HepG2 (cell line): Measurements from ENCODE around the gene CHEK2. TPM values are rescaled to one million over a fixed set of nuclear protein-coding genes. Genes with fewer than 3 reads are reported as not detected.
A peak's percentile ranks its signal among the peaks of the same experiment; 100 is the strongest.

ENCODE experiments used
- DR1 ChIP-seq: sonication (generic); formaldehyde crosslinking; IDR thresholded peaks from 2 replicates; pipeline ENCODE4 v1.8.0; 2021; ENCODE audit warnings: mild to moderate bottlenecking, missing genetic modification reagents, inconsistent platforms
- FOXA1 ChIP-seq, 2 experiments: fragments of 450-650 bp in 1 of 2; sonication (generic) in 1 of 2; formaldehyde crosslinking in 1 of 2; IDR thresholded peaks; 2 replicates each; pipeline versions ENCODE4 v1.4.0 to v1.6.1; 2016 to 2020; ENCODE audit warnings: missing genetic modification reagents in 1 of 2
- GPN1 ChIP-seq: sonication (generic); formaldehyde crosslinking; IDR thresholded peaks from 2 replicates; pipeline ENCODE4 v1.5.1; 2020; ENCODE audit warnings: missing genetic modification reagents, borderline replicate concordance
- MTF1 ChIP-seq: sonication (generic); formaldehyde crosslinking; IDR thresholded peaks from 2 replicates; pipeline ENCODE4 v1.5.0; 2020; ENCODE audit warnings: missing genetic modification reagents
- NFRKB ChIP-seq: fragments of 450-650 bp; IDR thresholded peaks from 2 replicates; pipeline ENCODE4 v1.6.1; 2017
- NR3C1 ChIP-seq: sonication (generic); formaldehyde crosslinking; IDR thresholded peaks from 2 replicates; pipeline ENCODE4 v1.4.0; 2020; ENCODE audit warnings: missing genetic modification reagents
- ONECUT2 ChIP-seq: sonication (generic); formaldehyde crosslinking; IDR thresholded peaks from 2 replicates; pipeline ENCODE4 v1.4.0; 2020; ENCODE audit warnings: missing genetic modification reagents
- PHB2 ChIP-seq: fragments of 450-650 bp; IDR thresholded peaks from 2 replicates; pipeline ENCODE4 v1.6.1; 2018; ENCODE audit not compliant: partially characterized antibody
- RELA ChIP-seq: sonication (generic); formaldehyde crosslinking; IDR thresholded peaks from 2 replicates; pipeline ENCODE4 v1.4.0; 2020; ENCODE audit warnings: missing genetic modification reagents
- SIX4 ChIP-seq: sonication (generic); formaldehyde crosslinking; IDR thresholded peaks from 2 replicates; pipeline ENCODE4 v1.4.0; 2020; ENCODE audit warnings: missing genetic modification reagents
- TAF1 ChIP-seq: sonication (generic); formaldehyde crosslinking; IDR thresholded peaks from 2 replicates; pipeline ENCODE4 v1.4.0; 2020; ENCODE audit warnings: missing genetic modification reagents
- TCF7L2 ChIP-seq: IDR thresholded peaks from 2 replicates; pipeline ENCODE4 v1.6.1; 2011; ENCODE audit warnings: mild to moderate bottlenecking, low read depth, low read length, moderate library complexity
- ZFP62 ChIP-seq: sonication (generic); formaldehyde crosslinking; IDR thresholded peaks from 2 replicates; pipeline ENCODE4 v1.4.0; 2020; ENCODE audit warnings: missing genetic modification reagents
- ZNF180 ChIP-seq: sonication (generic); formaldehyde crosslinking; IDR thresholded peaks from 2 replicates; pipeline ENCODE4 v1.4.0; 2020; ENCODE audit warnings: low read depth, missing genetic modification reagents, borderline replicate concordance
- ZNF225 ChIP-seq: sonication (generic); formaldehyde crosslinking; IDR thresholded peaks from 2 replicates; pipeline ENCODE4 v1.4.0; 2020; ENCODE audit warnings: mild to moderate bottlenecking, missing genetic modification reagents
- ZNF24 ChIP-seq: fragments of 450-650 bp; IDR thresholded peaks from 2 replicates; pipeline ENCODE4 v1.6.1; 2017; ENCODE audit warnings: antibody characterized with exemption, mild to moderate bottlenecking
- ZNF383 ChIP-seq: sonication (generic); formaldehyde crosslinking; IDR thresholded peaks from 2 replicates; pipeline ENCODE4 v1.4.0; 2020; ENCODE audit warnings: missing genetic modification reagents, mild to moderate bottlenecking, borderline replicate concordance
- ZNF530 ChIP-seq: sonication (generic); formaldehyde crosslinking; IDR thresholded peaks from 2 replicates; pipeline ENCODE4 v1.5.0; 2020; ENCODE audit warnings: low read depth, mild to moderate bottlenecking, missing genetic modification reagents
- ZNF605 ChIP-seq: sonication (generic); formaldehyde crosslinking; IDR thresholded peaks from 2 replicates; pipeline ENCODE4 v1.8.0; 2022; ENCODE audit warnings: mild to moderate bottlenecking, missing genetic modification reagents
- polyA plus RNA-seq, 8 experiments: library from polyadenylated mRNA; depleted of rRNA in 3 of 8; stranded (reverse) in 7 of 8; unstranded in 1 of 8; fragments of >200 nt; fragmentation: Illumina TruSeq in 4 of 8; extraction: Trizol in 4 of 8; gene quantifications; 2 replicates each; pipeline versions ENCODE4 v1.2.1 to v1.2.3, GENCODE V29; 2011 to 2016; ENCODE audit warnings: low read depth in 4 of 8, missing spikeins in 1 of 8, mixed read lengths in 1 of 8; ENCODE audit not compliant: insufficient read depth in 1 of 8
- total RNA-seq, 5 experiments: library from RNA; depleted of rRNA; stranded (reverse); fragments of >200 nt; fragmentation: Illumina TruSeq; extraction: Trizol; gene quantifications; 2 replicates each; pipeline ENCODE4 v1.2.3, GENCODE V29; 2016; ENCODE audit warnings: low read depth in 1 of 5
- TF ChIP-seq, protein P1 (sequence below): IDR thresholded peaks from 2 replicates; pipeline ENCODE4 v1.6.1; 2016; ENCODE audit warnings: mild to moderate bottlenecking
- TF ChIP-seq, protein P2 (sequence below): sonication (generic); formaldehyde crosslinking; IDR thresholded peaks from 2 replicates; pipeline ENCODE4 v1.8.1; 2023; ENCODE audit warnings: mild to moderate bottlenecking, missing genetic modification reagents
- TF ChIP-seq, protein P3 (sequence below), 2 experiments: sonication (generic) in 1 of 2; formaldehyde crosslinking in 1 of 2; IDR thresholded peaks; 2 replicates each; pipeline versions ENCODE4 v1.4.0 to v1.6.1; 2018 to 2020; ENCODE audit warnings: missing genetic modification reagents in 2 of 2, borderline replicate concordance in 1 of 2, low read depth in 1 of 2, mild to moderate bottlenecking in 1 of 2, missing biosample characterization in 1 of 2
- TF ChIP-seq, protein P4 (sequence below): sonication (generic); formaldehyde crosslinking; IDR thresholded peaks from 2 replicates; pipeline ENCODE4 v1.5.0; 2020; ENCODE audit warnings: missing genetic modification reagents
- TF ChIP-seq, protein P5 (sequence below): sonication (generic); formaldehyde crosslinking; IDR thresholded peaks from 2 replicates; pipeline ENCODE4 v1.9.0; 2021; ENCODE audit warnings: missing genetic modification reagents, mild to moderate bottlenecking, borderline replicate concordance

Gene CHEK2
- total and polyA plus RNA-seq, 2 of the 13 experiments (the other 11 are each of a cell fraction or from before 2014, with no cell fraction given), result 27.0 to 40.5 TPM

DNA sequence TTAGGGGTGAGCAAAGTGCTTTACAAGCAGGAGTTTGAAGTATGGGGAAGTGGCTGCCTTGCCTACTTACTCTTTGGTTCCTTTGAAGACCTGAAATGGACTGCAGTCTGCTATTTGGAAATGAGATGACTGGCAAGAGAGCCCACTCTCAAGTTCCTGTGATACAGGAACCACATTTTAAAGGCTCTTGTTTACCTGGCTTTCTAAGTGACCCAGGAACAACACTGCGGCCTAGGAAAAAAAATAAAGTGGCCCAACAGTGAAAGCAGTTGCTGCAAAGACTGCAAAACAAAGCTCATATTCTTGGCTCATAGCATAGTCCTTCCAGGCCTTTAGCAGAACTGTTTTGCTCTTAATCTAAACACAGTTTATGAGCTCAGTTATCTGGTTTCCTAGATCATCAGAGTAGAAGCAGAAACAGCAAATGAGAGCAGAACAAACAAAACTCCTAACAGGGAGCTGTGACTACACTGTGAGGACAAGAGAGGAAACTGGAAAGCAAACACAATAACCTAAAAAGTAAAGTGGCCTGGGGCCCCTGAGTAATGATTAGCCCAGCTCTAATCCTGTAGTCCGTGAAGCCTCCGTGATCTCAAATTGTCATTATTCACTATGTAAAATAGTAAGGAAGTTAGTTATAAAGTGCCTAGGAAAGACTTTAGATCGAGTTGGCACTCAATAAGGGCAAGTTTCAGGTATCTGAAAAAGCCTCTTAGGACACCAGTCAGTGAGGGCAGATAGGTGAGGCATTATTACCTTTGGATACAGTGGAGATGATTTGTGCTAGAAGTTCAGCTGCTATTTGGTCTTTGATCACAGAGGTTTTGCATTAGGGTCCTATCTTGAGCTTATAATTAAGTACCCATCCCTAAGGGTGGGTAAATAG lies 42.4 kb upstream of the CHEK2 start (continued):
- TF ChIP-seq ZNF180 (CRISPR knock-in tag), result no peak
- TF ChIP-seq GPN1, result no peak
- TF ChIP-seq DR1 (CRISPR knock-in tag), result no peak
- no peak for TF ChIP-seq ZFP62
- TF ChIP-seq ZNF530 (CRISPR knock-in tag), result no peak
- no peak for TF ChIP-seq FOXA1 (IDR thresholded peaks at IDR 0.05)
- TF ChIP-seq FOXA1 (CRISPR knock-in tag; IDR thresholded peaks at IDR 0.05), result peak; percentile 55
- TF ChIP-seq ONECUT2, result no peak
- no peak for TF ChIP-seq ZNF383 (CRISPR knock-in tag)
- TF ChIP-seq ZNF24, result no peak
- TF ChIP-seq, protein P1, sequence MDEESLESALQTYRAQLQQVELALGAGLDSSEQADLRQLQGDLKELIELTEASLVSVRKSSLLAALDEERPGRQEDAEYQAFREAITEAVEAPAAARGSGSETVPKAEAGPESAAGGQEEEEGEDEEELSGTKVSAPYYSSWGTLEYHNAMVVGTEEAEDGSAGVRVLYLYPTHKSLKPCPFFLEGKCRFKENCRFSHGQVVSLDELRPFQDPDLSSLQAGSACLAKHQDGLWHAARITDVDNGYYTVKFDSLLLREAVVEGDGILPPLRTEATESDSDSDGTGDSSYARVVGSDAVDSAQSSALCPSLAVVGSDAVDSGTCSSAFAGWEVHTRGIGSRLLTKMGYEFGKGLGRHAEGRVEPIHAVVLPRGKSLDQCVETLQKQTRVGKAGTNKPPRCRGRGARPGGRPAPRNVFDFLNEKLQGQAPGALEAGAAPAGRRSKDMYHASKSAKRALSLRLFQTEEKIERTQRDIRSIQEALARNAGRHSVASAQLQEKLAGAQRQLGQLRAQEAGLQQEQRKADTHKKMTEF, result peak; percentile 80
- no peak for TF ChIP-seq TAF1
- TF ChIP-seq TCF7L2, result no peak; the same call in 1 of the 2 replicates
- TF ChIP-seq, protein P2, sequence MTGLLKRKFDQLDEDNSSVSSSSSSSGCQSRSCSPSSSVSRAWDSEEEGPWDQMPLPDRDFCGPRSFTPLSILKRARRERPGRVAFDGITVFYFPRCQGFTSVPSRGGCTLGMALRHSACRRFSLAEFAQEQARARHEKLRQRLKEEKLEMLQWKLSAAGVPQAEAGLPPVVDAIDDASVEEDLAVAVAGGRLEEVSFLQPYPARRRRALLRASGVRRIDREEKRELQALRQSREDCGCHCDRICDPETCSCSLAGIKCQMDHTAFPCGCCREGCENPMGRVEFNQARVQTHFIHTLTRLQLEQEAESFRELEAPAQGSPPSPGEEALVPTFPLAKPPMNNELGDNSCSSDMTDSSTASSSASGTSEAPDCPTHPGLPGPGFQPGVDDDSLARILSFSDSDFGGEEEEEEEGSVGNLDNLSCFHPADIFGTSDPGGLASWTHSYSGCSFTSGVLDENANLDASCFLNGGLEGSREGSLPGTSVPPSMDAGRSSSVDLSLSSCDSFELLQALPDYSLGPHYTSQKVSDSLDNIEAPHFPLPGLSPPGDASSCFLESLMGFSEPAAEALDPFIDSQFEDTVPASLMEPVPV (CRISPR knock-in tag), result no peak
- peak; percentile 50; the same call in 1 of the 2 replicates for TF ChIP-seq ZNF605
- TF ChIP-seq NFRKB, result no peak
- TF ChIP-seq, protein P3, sequence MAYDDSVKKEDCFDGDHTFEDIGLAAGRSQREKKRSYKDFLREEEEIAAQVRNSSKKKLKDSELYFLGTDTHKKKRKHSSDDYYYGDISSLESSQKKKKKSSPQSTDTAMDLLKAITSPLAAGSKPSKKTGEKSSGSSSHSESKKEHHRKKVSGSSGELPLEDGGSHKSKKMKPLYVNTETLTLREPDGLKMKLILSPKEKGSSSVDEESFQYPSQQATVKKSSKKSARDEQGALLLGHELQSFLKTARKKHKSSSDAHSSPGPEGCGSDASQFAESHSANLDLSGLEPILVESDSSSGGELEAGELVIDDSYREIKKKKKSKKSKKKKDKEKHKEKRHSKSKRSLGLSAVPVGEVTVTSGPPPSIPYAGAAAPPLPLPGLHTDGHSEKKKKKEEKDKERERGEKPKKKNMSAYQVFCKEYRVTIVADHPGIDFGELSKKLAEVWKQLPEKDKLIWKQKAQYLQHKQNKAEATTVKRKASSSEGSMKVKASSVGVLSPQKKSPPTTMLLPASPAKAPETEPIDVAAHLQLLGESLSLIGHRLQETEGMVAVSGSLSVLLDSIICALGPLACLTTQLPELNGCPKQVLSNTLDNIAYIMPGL (CRISPR knock-in tag; IDR thresholded peaks at IDR 0.05; ENCODE audit: borderline replicate concordance in 1 of 2, low read depth in 1 of 2), result no peak; a peak in 1 of 4 replicates
- TF ChIP-seq, protein P4, sequence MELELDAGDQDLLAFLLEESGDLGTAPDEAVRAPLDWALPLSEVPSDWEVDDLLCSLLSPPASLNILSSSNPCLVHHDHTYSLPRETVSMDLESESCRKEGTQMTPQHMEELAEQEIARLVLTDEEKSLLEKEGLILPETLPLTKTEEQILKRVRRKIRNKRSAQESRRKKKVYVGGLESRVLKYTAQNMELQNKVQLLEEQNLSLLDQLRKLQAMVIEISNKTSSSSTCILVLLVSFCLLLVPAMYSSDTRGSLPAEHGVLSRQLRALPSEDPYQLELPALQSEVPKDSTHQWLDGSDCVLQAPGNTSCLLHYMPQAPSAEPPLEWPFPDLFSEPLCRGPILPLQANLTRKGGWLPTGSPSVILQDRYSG (CRISPR knock-in tag), result no peak
- TF ChIP-seq, protein P5, sequence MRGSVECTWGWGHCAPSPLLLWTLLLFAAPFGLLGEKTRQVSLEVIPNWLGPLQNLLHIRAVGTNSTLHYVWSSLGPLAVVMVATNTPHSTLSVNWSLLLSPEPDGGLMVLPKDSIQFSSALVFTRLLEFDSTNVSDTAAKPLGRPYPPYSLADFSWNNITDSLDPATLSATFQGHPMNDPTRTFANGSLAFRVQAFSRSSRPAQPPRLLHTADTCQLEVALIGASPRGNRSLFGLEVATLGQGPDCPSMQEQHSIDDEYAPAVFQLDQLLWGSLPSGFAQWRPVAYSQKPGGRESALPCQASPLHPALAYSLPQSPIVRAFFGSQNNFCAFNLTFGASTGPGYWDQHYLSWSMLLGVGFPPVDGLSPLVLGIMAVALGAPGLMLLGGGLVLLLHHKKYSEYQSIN (CRISPR knock-in tag), result no peak
- TF ChIP-seq RELA (CRISPR knock-in tag), result no peak
- TF ChIP-seq MTF1 (CRISPR knock-in tag), result no peak
- TF ChIP-seq SIX4 (CRISPR knock-in tag), result no peak; the same call in 1 of the 2 replicates
- TF ChIP-seq PHB2, result no peak
- TF ChIP-seq ZNF225 (CRISPR knock-in tag), result no peak
- TF ChIP-seq NR3C1 (CRISPR knock-in tag), result no peak
